Measurements from ENCODE around the gene OCLN. TPM values are rescaled to one million over a fixed set of nuclear protein-coding genes. Genes with fewer than 3 reads are reported as not detected.
"Not testable (repeated sequence)": the region's sequence is repeated elsewhere in the genome, so short reads cannot be mapped to it uniquely, and the experiment has no call there.

The OCLN gene
- total RNA-seq, 1 experiment from 2014 or later: 33.3 TPM

DNA sequence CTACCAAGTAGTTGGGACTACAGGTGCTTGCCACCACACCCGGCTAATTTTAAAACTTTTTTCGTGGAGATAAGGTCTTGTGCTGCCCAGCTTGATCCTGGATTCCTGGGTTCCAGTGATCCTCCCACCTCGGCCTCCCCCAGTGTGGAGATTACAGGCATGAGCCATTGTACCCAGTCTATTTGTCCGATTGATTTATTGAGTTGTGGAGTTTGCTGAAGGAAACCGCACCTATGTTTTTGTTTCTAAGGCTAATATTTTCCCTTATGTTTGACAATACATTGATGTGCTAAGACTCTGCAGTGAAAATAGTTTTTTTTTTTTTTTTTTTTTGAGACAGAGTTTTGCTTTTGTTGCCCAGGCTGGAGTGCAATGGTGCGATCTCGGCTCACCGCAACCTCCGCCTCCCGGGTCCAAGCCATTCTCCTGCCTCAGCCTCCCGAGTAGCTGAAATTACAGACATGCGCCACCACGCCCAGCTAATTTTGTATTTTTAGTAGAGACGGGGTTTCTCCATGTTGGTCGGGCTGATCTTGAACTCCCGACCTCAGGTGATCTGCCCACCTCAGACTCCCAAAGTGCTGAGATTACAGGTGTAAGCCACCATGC lies 20.0 kb upstream of the OCLN start:
- H3K4me3 ChIP-seq (ENCODE audit: insufficient read depth, low read depth, low read length); H3K27me3 ChIP-seq (ENCODE audit: control insufficient read depth, insufficient read depth, low read length); DNase-seq; H3K36me3 ChIP-seq (replicated peaks; ENCODE audit: control insufficient read depth, insufficient read depth, low read length): not testable (repeated sequence)

DNA sequence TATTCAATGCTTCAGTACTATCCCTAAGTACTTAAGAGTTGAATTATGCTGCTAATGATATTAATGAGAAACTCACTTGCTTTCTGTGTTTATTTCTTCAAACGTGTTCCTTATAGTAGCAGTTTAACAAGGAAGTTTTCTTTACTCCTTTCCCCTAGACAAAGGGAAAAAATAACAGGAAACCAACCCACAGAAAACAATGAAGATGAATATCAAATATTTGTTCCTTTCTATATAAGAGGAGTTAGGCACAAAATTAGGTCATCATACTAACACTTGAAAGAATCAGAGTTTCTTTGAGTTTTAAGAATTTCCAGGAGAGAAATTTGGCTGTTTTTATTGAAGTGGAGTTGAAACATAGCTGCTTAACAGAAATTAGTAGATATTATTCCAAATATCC lies 15.4 kb upstream of the OCLN start:
- H3K4me3 ChIP-seq (ENCODE audit: insufficient read depth, low read depth, low read length): no peak overlapping the region
- H3K27me3 ChIP-seq (ENCODE audit: control insufficient read depth, insufficient read depth, low read length): no peaks in the 10 kb centered on the region
- H3K36me3 ChIP-seq (replicated peaks; ENCODE audit: control insufficient read depth, insufficient read depth, low read length): no peaks in the 10 kb centered on the region
- no peak for DNase-seq

DNA sequence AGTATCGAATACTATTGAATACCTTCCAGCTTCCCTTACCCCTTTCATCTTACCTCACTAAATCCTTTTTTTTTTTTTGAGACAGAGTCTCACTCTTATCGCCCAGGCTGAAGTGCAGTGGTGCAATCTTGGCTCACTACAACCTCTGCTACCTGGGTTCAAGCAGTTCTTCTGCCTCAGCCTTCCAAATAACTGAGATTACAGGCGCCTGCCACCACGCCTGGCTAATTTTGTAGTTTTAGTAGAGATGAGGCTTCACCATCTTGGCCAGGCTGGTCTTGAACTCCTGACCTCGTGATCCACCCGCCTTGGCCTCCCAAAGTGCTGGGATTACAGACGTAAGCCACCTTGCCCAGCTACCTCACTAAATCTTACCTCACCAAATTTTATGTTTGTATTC lies 14.3 kb upstream of the OCLN start:
- H3K4me3 ChIP-seq (ENCODE audit: insufficient read depth, low read depth, low read length); H3K27me3 ChIP-seq (ENCODE audit: control insufficient read depth, insufficient read depth, low read length); H3K36me3 ChIP-seq (replicated peaks; ENCODE audit: control insufficient read depth, insufficient read depth, low read length); DNase-seq: not testable (repeated sequence)

DNA sequence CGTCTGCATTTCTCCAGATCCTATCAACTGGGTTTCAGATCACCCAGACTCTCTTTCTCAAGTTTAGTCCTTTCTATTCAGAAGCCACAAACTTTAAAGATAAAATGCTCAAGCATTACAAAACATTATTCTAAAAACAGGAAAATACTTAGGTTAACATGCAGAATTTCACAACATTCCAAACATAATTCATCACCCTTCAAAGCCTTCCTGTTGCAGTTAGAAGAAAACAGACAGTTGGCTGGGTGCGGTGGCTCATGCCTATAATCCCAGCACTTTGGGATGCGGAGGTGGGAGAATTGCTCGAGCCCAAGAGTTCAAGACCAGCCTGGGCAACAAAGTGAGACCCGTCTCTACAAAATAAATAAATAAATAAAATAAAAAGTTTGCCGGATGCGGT lies 7.7 kb upstream of the OCLN start:
- no peak for DNase-seq
- Histone ChIP-seq H3K27me3 (ENCODE audit: control insufficient read depth, insufficient read depth, low read length) (no peaks in the 10 kb centered on the region), H3K4me3 (ENCODE audit: insufficient read depth, low read depth, low read length) (no peak overlapping the region), H3K36me3 (replicated peaks; ENCODE audit: control insufficient read depth, insufficient read depth, low read length) (no peaks in the 10 kb centered on the region)

DNA sequence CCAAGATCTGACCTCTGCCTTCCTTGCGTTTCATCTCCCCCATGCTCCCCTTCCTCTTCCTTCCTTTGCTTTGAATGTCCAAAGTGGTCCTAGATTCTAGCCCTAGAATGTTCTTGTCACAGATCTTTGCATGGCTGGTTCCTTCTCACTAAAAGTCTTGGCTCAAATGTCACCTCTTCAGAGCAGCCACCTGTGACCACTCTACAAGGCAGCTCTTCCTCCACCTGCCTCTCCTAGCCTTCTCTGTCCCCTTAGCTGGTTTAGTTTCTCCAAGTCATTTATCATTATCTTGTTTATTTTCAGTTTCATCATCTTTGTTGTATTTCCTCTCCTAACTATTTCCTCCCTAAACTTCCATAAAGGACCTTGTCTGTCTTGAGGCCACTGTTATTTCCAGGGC lies 7.1 kb upstream of the OCLN start:
- no peak for DNase-seq

DNA sequence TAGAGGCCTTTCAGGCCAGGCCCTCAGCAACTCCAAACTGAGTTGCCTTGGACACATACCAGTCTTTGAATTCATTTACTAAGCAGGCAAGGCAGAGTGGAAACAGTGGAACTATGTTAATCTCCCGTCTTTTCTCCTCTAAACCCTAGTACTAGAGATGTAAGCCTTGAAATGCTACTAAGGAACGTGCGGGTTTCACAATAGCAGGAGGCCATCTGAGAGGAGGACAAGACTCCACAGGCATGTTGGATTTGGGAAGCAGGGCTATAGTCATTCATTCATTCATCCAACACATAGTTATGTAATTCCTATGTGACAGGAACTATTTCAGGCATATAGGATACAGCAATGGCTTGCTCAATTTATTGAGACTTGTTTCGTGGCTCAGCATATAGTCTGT lies 3.3 kb upstream of the OCLN start:
- H3K36me3 ChIP-seq (replicated peaks; ENCODE audit: control insufficient read depth, insufficient read depth, low read length): no peaks in the 10 kb centered on the region
- DNase-seq: no peak
- H3K27me3 ChIP-seq (ENCODE audit: control insufficient read depth, insufficient read depth, low read length): no peaks in the 10 kb centered on the region
- H3K4me3 ChIP-seq (ENCODE audit: insufficient read depth, low read depth, low read length): no peak overlapping the region

More for the DNA sequence above, 7.1 kb upstream of the OCLN start:
- H3K27me3 ChIP-seq (ENCODE audit: control insufficient read depth, insufficient read depth, low read length): no peaks in the 10 kb centered on the region
- no peak overlapping the region for H3K4me3 ChIP-seq (ENCODE audit: insufficient read depth, low read depth, low read length)
- H3K36me3 ChIP-seq (replicated peaks; ENCODE audit: control insufficient read depth, insufficient read depth, low read length): no peaks in the 10 kb centered on the region

DNA sequence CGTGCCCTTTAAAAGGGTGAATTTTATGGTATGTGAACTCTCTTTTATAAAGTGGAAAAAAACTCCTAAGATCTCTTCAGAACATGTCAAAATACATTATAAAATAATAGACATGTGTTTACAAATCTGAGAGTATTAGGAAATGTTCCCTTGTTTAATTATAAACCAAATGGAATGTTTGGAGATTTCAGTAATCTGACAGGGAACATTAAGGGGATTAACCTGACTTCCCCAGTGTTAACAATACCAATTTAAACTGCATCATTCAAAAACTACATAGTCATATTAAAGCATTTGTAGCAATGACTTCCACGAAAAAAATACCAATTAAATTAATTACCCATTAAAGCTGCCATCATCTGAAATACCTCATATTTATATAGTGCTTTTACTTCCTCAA lies 1.6 kb upstream of the OCLN start:
- no peaks in the 10 kb centered on the region for H3K27me3 ChIP-seq (ENCODE audit: control insufficient read depth, insufficient read depth, low read length)
- DNase-seq: no peak
- no peak overlapping the region for H3K4me3 ChIP-seq (ENCODE audit: insufficient read depth, low read depth, low read length)

DNA sequence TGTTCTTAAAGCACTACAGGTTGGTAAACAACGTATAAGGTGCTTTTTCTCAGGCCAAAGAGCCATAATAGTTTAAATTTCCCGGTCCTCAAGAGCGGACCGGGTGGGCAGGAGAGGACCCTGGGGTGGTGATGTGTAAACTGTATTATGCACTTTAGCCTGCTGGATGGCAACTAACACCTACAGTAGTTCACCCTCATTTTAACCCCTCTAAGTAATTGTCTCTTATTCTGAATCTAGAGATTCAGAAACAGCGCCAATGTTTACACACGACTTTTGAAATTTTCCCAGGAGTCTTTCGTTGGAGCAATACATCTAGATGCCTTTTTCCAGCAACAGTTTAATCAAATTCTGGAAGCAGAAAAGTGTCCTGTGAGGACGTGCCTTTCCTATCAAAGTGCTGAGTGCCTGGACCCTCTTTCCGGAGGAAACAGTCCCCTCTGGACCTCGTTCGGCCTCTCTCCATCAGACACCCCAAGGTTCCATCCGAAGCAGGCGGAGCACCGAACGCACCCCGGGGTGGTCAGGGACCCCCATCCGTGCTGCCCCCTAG lies 676 bp upstream of the OCLN start:
- Histone ChIP-seq H3K27me3 (ENCODE audit: control insufficient read depth, insufficient read depth, low read length) (no peaks in the 10 kb centered on the region), H3K36me3 (replicated peaks; ENCODE audit: control insufficient read depth, insufficient read depth, low read length) (no peaks in the 10 kb centered on the region), H3K4me3 (ENCODE audit: insufficient read depth, low read depth, low read length) (peak overlapping the region; percentile 94)
- no peak for DNase-seq

More for the DNA sequence above, 1.6 kb upstream of the OCLN start:
- H3K36me3 ChIP-seq (replicated peaks; ENCODE audit: control insufficient read depth, insufficient read depth, low read length): no peaks in the 10 kb centered on the region

DNA sequence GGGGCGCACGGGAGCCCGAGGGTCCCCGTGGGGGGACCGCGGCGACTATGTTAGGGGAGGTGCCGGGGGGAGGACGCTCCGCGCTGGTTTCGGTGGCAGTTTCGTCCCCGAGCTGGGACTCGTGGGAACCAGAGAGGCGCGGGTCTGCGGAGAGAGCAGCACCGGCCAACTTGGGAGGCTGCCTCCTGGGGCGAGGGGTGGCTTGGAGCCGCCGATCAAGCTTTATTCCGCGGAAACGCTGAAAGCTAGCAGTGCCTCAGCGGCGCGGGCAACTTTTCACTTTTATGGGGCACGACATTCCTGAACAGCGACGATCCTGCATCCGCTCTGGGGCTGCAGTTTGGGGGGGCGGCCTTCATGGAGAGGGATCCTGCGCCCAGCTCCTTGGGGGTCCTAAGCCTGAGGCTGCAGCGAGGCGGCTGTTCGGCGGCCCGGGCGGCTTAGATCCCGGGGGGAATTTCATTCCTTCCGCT lies 369 bp downstream of the OCLN start:
- peak; percentile 78 for DNase-seq
- H3K4me3 ChIP-seq (ENCODE audit: insufficient read depth, low read depth, low read length): peak overlapping the region; percentile 94
- H3K27me3 ChIP-seq (ENCODE audit: control insufficient read depth, insufficient read depth, low read length): no peaks in the 10 kb centered on the region
- no peaks in the 10 kb centered on the region for H3K36me3 ChIP-seq (replicated peaks; ENCODE audit: control insufficient read depth, insufficient read depth, low read length)

DNA sequence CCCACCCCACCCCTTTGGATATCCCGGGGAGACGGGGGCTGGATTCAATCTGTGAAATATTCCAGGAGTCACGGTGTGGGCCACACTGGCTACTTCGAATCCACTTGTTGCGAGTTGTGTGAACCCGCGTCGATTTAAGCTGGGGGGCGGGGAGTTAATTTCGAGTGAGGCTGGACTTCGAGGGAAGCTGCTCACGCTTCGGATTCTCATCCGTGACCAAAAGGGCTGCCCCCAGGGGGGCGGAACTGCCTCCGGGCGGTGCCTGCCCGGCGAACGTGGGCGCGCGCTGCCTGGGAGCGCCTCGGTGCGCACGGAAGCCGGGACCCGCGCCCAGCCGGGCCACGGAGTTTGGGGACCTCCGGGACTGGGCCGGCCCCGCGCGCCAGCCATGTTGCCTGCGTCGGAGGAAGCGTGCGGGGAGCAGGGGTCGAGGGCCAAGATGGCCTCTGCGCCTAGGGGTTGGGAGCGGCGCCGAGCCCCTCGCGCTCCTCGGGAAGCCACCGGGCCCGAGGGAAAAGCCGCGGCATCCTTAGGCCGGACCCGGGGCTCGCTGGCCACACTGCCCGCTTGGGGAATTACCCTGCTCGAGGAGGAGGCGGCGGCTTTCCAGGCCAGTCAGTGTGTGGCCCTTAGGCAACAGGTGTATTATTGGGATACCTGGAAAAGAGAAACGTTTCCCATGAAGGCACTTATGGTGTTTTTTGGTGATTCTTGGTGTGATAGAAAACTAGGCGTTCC lies 975 bp downstream of the OCLN start:
- Histone ChIP-seq H3K36me3 (replicated peaks; ENCODE audit: control insufficient read depth, insufficient read depth, low read length) (no peaks in the 10 kb centered on the region), H3K27me3 (ENCODE audit: control insufficient read depth, insufficient read depth, low read length) (no peaks in the 10 kb centered on the region), H3K4me3 (ENCODE audit: insufficient read depth, low read depth, low read length) (peak overlapping the region; percentile 94)
- DNase-seq: peak; percentile 80

DNA sequence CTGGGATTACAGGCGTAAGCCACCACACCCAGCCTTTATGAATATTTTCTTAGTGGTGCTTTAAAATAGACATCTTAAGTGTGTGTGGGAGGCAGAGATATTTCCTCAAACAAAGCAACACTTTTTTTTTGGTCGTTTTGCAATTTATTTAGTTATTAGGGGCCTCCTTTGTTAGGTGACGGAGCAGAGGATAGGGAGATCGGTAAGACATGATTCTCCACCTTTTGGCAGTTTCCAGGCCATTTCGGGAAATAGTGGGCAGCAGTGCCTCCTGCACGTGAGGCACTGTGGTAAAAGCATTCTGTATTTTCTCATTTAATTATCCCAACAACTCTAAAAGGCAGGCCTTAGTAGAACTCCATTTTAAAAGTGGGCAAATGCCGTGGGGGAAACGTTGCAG lies 1.9 kb downstream of the OCLN start:
- no peaks in the 10 kb centered on the region for H3K27me3 ChIP-seq (ENCODE audit: control insufficient read depth, insufficient read depth, low read length)
- no peak overlapping the region for H3K4me3 ChIP-seq (ENCODE audit: insufficient read depth, low read depth, low read length)
- DNase-seq: peak; percentile 22
- H3K36me3 ChIP-seq (replicated peaks; ENCODE audit: control insufficient read depth, insufficient read depth, low read length): no peaks in the 10 kb centered on the region

DNA sequence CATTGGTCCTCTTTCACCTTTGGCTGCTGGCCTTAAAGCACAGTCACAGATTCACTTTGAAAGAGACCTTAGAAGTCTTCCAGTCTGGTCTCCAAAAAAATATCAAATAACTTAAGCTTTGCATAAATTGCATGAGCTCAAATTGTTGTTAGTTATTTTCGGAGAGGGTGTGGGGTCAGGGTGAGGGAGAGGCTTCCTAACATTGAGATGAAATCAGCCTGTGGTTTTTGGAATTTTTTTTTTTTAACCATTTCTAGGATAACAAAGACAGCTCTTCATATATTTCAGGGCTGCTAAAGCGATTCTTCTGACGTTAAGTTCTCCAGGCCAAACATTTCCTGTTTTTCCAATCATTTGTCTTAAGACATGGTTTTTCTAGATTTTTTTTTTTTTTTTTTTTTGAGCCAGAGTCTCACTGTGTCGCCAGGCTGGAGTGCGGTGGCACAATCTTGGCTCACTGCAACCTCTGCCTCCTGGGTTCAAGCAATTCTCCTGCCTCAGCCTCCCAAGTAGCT lies 4.5 kb downstream of the OCLN start:
- Histone ChIP-seq H3K4me3 (ENCODE audit: insufficient read depth, low read depth, low read length) (no peak overlapping the region), H3K27me3 (ENCODE audit: control insufficient read depth, insufficient read depth, low read length) (no peaks in the 10 kb centered on the region), H3K36me3 (replicated peaks; ENCODE audit: control insufficient read depth, insufficient read depth, low read length) (no peaks in the 10 kb centered on the region)
- DNase-seq: no peak

DNA sequence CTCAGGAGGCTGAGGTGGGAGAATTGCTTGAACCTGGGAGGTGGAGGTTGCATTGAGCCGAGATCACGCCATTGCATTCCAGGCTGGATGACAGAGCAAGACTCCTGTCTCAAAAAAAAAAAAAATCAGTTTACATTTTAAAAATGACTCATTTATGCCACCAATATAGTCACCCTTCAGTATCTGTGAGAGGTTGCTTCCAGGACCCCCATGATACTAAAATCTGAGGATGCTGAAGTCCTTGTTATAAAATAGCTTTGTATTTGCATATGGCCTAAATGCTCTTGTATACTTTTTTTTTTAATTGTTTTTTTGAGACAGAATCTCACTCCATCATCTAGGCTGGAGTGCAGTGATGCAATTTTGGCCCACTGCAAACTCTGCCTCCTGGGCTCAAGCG lies 5.8 kb downstream of the OCLN start:
- Histone ChIP-seq H3K27me3 (ENCODE audit: control insufficient read depth, insufficient read depth, low read length) (no peaks in the 10 kb centered on the region), H3K4me3 (ENCODE audit: insufficient read depth, low read depth, low read length) (no peak overlapping the region), H3K36me3 (replicated peaks; ENCODE audit: control insufficient read depth, insufficient read depth, low read length) (no peaks in the 10 kb centered on the region)
- no peak for DNase-seq

DNA sequence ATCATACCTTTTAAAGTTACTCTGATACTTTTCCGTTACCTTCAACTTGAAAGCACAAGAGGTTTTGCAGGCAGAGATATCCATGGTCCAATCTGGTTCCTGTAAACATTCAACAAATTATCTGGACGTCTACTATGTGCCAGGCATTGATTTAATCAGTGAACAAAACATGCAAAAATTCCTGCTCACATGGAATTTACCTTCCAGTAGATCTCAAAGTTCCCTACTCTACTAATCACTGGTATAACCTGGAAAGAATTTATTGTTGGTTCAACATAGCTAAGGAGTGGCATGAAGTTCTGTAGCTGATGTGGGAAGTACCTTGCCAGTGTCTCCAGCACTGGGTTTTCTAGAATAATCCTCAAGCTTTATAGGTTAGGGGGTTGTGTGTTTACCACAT lies 9.8 kb downstream of the OCLN start:
- no peak for DNase-seq
- Histone ChIP-seq H3K36me3 (replicated peaks; ENCODE audit: control insufficient read depth, insufficient read depth, low read length) (peaks cover 8% of the 10 kb centered on the region), H3K4me3 (ENCODE audit: insufficient read depth, low read depth, low read length) (no peak overlapping the region), H3K27me3 (ENCODE audit: control insufficient read depth, insufficient read depth, low read length) (no peaks in the 10 kb centered on the region)

All from H7 (cell line).